Stimulated activated CD8-positive, alpha-beta memory T cell treated with anti-CD3 and anti-CD28 coated beads, Interleukin-2, amount 100 ng/mL, for 48 hours (primary cell): ENCODE measurements around the gene MYADML2.
"Not testable (repeated sequence)": the region's sequence is repeated elsewhere in the genome, so short reads cannot be mapped to it uniquely, and the experiment has no call there.

Experiments used
- DNase-seq, 2 donors: peaks; one replicate each; pipeline ENCODE4 v3.0.0-alpha.2; 2020; ENCODE audit warnings: low read depth in 2 of 2

MYADML2 gene

DNA sequence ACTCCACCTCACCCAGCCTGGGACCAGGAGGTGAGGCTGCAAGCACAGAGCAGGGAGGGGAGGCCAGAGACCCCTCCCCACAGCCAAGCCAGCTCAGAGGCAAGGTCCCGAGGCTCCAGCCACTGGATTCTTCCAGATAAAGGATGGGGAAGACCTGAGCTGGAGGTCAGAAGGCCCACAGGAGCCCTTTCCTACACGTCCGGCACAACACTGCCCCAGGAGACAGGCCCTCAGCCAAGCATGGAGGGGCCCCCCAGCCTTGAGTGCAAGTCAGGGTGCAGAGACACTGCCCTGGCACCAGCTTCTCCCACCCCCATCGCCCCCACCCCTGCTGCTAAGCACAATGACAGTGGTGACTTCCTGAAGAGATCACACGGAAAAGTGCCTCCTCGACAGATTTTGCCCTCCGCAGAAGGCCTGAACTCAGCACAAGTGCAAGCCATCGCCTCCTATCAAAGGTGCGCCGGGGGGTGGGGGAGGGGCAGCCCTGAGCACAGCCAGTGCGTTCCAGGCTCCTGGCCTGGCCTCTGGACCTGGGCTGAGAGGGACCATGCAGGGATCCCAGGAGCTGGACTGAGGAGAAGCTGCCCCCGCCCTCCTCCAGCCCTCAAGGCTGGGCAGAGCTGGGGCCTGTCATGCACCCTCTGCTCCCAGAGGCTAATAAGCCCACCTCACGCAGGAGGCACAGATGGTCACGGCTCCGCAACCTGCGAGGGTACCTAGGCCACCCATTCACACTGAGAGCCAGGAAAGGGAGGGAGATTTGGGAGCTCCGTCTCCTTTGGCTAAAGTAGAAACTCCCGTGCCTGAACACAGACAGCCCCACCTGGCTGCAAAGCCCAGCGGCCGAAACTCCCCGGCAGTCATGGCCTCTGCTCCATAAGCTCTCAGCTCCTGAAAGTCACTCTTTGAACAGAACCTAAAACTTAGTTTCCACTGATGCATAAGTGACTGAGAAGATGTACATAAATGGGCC is 22.2 kb downstream of the MYADML2 start:
- DNase-seq = no peak

DNA sequence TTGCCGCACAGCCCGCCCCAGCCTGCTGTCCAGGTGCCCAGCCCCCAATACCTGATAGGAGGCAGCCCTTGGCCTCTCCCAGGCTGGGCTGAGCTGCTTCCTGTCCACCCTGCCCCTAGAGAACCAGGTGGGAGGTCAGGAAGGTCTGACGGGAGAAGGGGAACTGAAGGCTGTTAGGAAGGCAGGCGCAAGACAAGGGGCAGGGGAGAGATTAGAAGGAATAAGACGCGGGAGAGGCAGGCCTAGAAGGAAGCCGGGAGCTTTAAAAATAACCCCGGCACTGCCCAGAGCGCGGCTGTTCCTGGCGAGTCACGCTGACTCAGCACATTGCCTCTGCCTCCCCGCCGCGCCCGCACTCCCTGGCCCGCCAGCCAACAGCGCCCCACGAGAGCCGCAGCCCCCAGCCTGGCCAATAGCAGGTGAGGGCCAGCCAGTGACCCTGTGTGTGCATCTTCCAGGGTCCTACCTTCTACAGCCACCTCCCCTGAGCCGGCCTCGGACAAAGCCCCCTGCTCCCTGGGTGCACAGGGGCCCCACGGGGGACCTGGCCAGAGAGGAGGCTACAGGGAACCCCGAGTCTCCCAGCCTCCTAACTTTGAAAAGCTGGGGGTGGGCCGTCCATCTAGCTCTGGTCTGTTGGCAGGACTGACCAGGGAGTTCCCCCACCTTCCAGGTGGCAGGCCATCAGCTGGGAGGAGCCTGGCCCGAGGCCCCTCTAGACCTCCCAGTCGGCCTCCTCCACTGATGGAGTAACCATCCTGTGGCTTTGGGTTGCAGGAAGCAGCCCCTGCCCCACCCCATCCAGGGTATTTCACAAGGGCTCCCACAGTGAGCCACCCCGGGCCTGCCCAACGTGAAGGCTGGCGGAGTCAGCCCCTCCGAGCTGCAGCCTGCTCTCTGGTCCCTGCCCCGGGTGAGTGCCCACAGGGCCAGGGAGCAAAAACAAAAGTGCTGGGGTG is 23.5 kb downstream of the MYADML2 start:
- no peak for DNase-seq

- no peak for DNase-seq
These were observed 24.3 kb downstream of the MYADML2 start for GRCh38 chr17:81922566-81923301.

DNA sequence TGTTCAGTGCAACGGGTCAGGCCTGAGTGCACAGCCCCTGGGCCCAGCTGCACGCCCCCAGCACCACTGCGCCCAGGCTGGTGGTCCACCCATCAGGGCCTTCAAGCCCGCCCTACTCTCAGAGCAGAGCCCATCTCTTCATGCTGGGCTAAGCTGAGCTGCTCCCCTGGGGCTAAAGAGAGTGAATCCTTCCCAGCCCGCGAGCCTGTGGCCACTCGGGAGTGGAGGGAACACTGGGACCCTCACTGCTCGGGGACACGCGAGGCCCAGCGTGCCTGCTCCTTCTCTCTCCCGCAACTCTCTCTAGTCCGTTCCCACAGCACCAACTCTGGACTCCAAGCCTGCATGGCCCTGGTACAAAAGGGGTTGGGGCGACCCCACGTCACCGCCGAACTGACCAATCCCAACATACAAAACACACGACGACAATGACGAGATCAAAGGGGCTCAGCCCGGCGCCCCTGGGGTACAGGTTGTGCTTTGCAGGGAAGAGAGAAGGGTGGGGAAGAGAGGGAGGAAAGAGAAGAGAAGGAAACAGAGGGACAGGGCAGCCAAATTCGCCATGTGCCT is 25.0 kb downstream of the MYADML2 start:
- no peak for DNase-seq

DNA sequence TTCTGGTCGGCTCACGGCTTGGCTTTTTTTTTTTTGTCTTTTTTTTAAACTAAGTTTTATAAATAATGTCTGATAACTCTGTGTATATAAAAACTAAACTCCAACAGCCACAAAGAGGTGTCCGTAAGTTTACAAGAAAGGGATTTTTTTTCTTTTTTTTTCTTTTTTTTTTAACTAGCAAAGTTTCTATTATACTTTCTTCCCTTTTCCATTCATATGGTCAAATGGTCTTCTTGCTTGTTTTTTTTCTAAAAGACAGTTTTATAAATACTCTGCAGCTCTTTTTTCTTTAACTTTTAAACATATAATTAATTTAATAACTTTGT is 25.5 kb downstream of the MYADML2 start:
- DNase-seq = no peak

- no peak for DNase-seq
These were observed 26.2 kb downstream of the MYADML2 start for GRCh38 chr17:81920612-81921536.

DNA sequence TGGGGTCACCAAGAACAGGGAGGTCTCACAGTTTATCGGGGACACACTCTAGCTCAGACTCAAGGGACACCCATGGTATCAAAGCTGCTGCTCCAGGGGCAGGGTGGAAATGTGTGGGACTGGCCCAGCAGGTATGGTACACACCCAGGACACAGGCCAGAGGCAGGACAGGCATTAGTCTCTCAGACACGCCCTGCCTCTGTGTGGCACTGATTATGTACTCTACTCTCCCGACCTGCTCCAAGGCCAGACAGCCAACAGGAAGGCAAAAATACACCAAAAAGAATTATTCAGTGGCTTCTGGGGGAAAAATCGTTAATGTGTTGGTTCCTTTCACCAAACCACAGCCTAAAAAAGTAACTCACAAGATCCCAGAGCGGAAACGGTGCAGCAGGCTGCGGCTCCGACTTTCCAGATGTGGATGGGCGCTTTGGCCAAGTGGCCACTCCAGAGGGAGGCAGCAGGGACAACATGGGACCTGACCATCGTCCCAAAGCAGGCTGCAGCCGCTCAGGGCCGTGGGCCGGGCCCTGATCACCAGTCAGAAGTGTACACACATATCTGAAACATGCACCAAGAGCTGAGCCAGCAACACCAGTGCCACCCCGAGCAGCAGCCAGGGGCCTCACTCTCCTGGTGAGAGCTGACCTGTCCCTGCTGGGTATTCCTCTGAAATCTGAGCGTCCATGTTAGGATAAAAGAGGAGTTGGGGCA is 28.0 kb downstream of the MYADML2 start:
- DNase-seq = no peak

DNA sequence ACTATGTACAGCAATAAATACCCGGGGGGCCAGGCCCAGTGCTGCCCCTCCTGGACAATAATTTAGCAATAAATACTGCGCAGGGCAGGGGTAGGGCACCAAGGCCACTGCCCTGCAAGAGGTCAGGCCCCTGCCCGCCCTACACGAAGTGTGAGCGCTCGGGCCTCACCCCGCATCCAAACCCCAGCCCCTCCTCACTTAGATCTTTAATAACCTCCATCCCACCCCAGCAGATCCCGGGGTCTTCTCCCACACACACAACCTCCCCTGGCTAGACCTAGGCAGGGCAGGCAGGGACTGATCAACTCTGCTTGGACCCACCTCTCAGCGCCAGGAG is 28.7 kb downstream of the MYADML2 start:
- not testable (repeated sequence) for DNase-seq

- peak; percentile 69 for DNase-seq
These were observed 29.3 kb downstream of the MYADML2 start, which contains the start of gene SIRT7 for GRCh38 chr17:81917565-81918332. TSS of gene SIRT7 (minus strand) at chr17:81918176. CDS start at chr17:81918131, 45 bp downstream.

DNA sequence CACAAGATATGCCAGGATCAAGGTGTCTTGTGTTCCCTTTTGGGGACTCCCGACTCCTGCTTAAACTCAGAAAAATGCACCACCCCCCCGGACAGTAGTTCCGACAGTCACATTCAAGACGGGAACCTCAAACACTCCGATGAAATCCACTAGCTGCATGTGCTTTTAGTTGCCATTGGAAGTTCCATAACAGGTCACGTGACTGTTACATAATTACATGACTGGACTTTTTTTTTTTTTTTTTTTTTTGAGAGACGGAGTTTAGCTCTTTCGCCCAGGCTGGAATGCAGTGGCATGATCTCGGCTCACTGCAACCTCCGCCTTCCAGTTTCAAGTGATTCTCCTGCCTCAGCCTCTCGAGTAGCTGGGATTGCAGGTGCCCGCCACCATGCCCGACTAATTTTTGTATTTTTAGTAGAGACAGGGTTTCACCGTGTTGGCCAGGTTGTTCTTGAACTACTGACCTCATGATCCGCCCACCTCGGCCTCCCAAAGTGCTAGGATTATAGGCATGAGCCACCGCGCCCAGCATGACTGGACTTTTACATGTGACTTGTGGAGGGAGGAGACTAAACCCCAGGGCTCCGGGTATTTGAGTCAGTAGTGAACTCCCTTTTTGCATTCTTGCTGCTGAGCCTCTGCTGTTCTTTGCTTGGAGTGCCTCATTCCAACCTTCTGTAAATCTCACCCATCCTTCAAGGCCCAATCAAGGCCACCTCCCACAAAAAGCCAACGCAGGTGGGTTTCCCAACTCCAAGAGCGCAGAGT is 30.6 kb downstream of the MYADML2 start:
- DNase-seq = no peak

DNA sequence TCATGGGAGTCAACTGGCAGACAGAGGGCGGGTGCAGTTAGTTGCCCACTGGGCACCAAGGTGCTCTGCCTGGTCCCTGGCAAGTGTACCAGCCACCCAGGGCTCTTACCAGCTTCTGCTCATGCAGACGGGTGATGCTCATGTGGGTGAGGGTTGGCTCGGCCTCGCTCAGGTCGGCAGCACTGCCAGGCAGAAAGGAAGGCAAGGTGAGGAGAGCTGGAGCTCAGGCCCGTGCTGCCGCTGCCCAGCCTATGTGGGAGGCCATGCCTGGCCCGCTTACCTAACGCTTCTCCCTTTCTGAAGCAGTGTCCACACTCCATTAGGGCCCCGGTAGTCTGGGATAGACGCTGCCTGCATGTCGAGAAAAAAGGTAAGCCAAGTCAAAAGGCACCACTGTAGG is 31.7 kb downstream of the MYADML2 start:
- DNase-seq = no peak

- DNase-seq = no peak
These were observed 32.8 kb downstream of the MYADML2 start for GRCh38 chr17:81914103-81914850.

- DNase-seq = no peak
These were observed 33.5 kb downstream of the MYADML2 start for GRCh38 chr17:81913394-81914102.

DNA sequence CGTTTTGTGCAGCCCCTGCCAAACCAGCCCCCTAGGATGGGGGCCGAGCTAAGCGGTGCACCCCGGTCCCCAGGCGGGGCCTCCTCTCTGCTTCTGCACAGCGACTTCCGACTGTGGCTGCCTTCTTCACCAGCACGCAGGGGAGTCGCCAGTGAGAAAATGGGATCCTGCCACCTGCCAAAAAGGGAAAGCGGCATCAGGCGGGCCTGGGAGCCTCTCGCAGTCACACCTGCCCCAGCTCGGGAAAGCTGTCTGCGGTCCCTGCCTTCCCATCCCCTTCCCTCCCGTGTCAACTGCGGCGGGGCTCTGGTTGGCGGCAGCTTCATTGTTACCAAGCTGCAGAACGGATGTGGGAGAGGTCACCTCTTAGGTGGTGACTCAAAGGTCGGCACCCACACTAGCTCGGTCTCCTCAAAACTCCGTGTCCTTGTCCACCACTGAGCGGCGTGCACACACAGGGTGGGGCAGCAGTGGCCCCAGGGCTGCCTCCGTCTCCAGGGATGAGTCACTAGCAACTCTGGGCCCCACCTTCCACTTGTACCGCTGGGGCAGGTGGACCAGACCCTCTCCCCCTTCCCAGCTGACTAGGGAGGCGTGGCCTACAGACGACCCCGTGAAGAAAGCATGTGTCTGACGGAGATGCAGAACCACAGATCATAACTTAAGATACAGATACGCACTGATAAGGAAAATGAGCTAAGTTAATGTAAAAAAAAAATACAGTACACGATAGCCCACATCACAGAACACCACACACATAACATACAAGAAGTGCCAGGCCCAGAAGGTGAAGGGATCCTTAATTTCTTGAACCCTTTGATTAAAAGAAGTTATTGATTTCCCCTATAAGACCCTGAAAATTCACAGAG is 34.4 kb downstream of the MYADML2 start:
- DNase-seq = no peak

- DNase-seq = no peak
These were observed 35.1 kb downstream of the MYADML2 start for GRCh38 chr17:81911969-81912368.
